Measurements from ENCODE around the gene KRT75. TPM values are rescaled to one million over a fixed set of nuclear protein-coding genes. Genes with fewer than 3 reads are reported as not detected.

Gene KRT75
- total and polyA plus RNA-seq, 3 donors from 2014 or later, result 0.19 TPM; not detected in 2

DNA sequence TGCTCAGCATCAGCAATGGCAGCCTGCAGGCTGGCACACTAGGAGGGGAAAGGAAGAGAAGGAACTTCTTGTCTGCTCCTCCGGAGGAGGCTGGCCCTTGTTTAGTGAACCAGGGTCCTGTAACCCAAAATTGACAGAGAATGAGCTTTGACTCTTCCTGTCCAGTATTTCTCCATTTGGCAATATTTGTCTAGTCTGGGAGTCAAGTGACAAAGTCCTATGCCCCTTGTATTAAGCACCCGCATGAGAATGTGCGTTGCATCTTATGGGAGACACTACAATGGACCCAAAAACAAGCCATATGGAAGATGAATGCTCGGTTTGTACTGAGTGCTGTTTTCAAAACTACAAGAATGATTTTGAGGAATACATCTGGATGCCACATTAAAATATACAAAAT is 35.7 kb upstream of the KRT75 start:
- TF ChIP-seq, protein P1, sequence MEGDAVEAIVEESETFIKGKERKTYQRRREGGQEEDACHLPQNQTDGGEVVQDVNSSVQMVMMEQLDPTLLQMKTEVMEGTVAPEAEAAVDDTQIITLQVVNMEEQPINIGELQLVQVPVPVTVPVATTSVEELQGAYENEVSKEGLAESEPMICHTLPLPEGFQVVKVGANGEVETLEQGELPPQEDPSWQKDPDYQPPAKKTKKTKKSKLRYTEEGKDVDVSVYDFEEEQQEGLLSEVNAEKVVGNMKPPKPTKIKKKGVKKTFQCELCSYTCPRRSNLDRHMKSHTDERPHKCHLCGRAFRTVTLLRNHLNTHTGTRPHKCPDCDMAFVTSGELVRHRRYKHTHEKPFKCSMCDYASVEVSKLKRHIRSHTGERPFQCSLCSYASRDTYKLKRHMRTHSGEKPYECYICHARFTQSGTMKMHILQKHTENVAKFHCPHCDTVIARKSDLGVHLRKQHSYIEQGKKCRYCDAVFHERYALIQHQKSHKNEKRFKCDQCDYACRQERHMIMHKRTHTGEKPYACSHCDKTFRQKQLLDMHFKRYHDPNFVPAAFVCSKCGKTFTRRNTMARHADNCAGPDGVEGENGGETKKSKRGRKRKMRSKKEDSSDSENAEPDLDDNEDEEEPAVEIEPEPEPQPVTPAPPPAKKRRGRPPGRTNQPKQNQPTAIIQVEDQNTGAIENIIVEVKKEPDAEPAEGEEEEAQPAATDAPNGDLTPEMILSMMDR (IDR thresholded peaks at IDR 0.05), result no peak
- no peak for TF ChIP-seq POLR2A (IDR thresholded peaks at IDR 0.05)
- Histone ChIP-seq H3K36me3 (ENCODE audit: low read depth, missing control alignments) (no peaks in the 10 kb centered on the region), H3K27me3 (no peaks in the 10 kb centered on the region), H3K27ac (no peak overlapping the region), H3K4me3 (no peak overlapping the region), H3K9me3 (no peaks in the 10 kb centered on the region), H3K4me1 (no peaks in the 10 kb centered on the region)
- WGBS, 2 donors, result 82 to 89% methylated on average over 4 of the region's 4 CpGs
- intact Hi-C loops (cut with DNase I; ENCODE audit: low total_unique reads), result no loop called here
- DNase-seq, result no peak

DNA sequence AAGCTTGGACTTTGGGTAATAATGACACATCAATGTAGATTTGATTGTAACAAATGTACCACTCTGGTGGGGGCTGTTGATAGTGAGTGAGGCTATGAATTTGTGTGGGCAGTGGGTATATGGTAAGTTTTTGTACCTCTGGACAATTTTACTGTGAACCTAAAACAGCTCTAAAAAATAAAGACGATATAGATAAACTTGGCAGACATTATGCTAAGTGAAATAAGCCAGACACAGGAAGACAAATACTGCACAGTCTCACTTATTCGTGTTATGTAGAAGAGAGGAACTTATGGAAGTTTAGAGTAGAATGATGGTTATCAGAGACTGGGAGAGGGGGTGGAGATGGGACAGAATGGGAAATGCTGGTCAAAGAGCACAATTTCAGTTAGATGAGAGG is 30.7 kb upstream of the KRT75 start:
- Histone ChIP-seq H3K9me3 (no peaks in the 10 kb centered on the region), H3K4me1 (no peaks in the 10 kb centered on the region), H3K27me3 (no peaks in the 10 kb centered on the region), H3K27ac (no peak overlapping the region), H3K4me3 (no peak overlapping the region), H3K36me3 (ENCODE audit: low read depth, missing control alignments) (no peaks in the 10 kb centered on the region)
- intact Hi-C loops (cut with DNase I; ENCODE audit: low total_unique reads), result no loop called here
- WGBS, 2 donors, result 51 to 59% methylated on average over 2 of the region's 2 CpGs
- no peak for DNase-seq
- TF ChIP-seq POLR2A (IDR thresholded peaks at IDR 0.05), result no peak
- TF ChIP-seq, protein P1 (IDR thresholded peaks at IDR 0.05), result no peak

DNA sequence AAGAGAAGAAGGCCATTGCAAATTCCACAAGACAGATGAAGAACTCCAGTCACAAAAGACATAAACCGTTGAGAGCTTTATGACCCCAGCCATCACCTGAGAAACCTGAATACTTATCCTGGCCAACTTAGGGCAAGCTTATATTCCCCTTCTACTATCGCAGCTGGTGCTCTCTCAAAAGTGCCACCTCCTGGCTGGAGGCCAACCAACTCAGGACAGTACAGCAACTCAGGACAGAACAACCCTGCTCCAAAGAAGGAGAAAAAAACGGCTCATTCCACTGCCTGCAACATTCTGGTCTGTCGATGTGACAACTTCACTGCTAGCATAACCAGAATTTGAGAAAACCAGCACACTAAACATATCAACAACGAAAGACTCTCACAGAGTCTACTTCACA is 27.5 kb upstream of the KRT75 start:
- no peak overlapping the region for H3K4me3 ChIP-seq
- 80 to 84% methylated on average over 5 of the region's 5 CpGs for WGBS, 2 donors
- no peaks in the 10 kb centered on the region for H3K4me1 ChIP-seq
- no peaks in the 10 kb centered on the region for H3K9me3 ChIP-seq
- H3K36me3 ChIP-seq (ENCODE audit: low read depth, missing control alignments), result no peaks in the 10 kb centered on the region
- H3K27me3 ChIP-seq, result no peaks in the 10 kb centered on the region
- DNase-seq, result no peak
- TF ChIP-seq POLR2A (IDR thresholded peaks at IDR 0.05), result no peak
- TF ChIP-seq, protein P1 (IDR thresholded peaks at IDR 0.05), result no peak
- H3K27ac ChIP-seq, result no peak overlapping the region
- intact Hi-C loops (cut with DNase I; ENCODE audit: low total_unique reads), result no loop called here

- Histone ChIP-seq H3K27ac (no peak overlapping the region), H3K4me3 (no peak overlapping the region), H3K36me3 (ENCODE audit: low read depth, missing control alignments) (no peaks in the 10 kb centered on the region), H3K9me3 (no peaks in the 10 kb centered on the region), H3K27me3 (no peaks in the 10 kb centered on the region), H3K4me1 (no peaks in the 10 kb centered on the region)
- DNase-seq, result no peak
- WGBS, 2 donors, result 75 to 84% methylated on average over 5 of the region's 5 CpGs
- TF ChIP-seq POLR2A (IDR thresholded peaks at IDR 0.05), result no peak
- TF ChIP-seq, protein P1 (IDR thresholded peaks at IDR 0.05), result no peak
- intact Hi-C loops (cut with DNase I; ENCODE audit: low total_unique reads), result no loop called here
Measured at GRCh38 chr12:52458861-52459260, 24.7 kb upstream of the KRT75 start.

- WGBS, 2 donors, result 85 to 92% methylated on average over 1 of the region's 1 CpG
- no peak for TF ChIP-seq POLR2A (IDR thresholded peaks at IDR 0.05)
- TF ChIP-seq, protein P1 (IDR thresholded peaks at IDR 0.05), result no peak
- no peak for DNase-seq
- intact Hi-C loops (cut with DNase I; ENCODE audit: low total_unique reads), result no loop called here
- Histone ChIP-seq H3K4me1 (no peaks in the 10 kb centered on the region), H3K9me3 (no peaks in the 10 kb centered on the region), H3K27me3 (no peaks in the 10 kb centered on the region), H3K4me3 (no peak overlapping the region), H3K36me3 (ENCODE audit: low read depth, missing control alignments) (no peaks in the 10 kb centered on the region), H3K27ac (no peak overlapping the region)
Measured at GRCh38 chr12:52455821-52456220, 21.6 kb upstream of the KRT75 start.

All from testis (tissue), 3 donors.